Mucosa of stomach (tissue), 1 donor: ENCODE measurements around the gene PTPRA.
"Not testable (repeated sequence)": the region's sequence is repeated elsewhere in the genome, so short reads cannot be mapped to it uniquely, and the experiment has no call there.

Experiments used
- H3K27me3 ChIP-seq: one replicate; pipeline ENCODE4 v1.7.0; 2013; ENCODE audit warnings: mild to moderate bottlenecking, low read length; ENCODE audit not compliant: control insufficient read depth, insufficient read depth
- H3K36me3 ChIP-seq: one replicate; pipeline ENCODE4 v1.7.0; 2013; ENCODE audit warnings: low read length; ENCODE audit not compliant: control insufficient read depth, insufficient read depth
- H3K4me1 ChIP-seq: one replicate; pipeline ENCODE4 v1.7.0; 2013; ENCODE audit warnings: mild to moderate bottlenecking, low read length; ENCODE audit not compliant: control insufficient read depth, insufficient read depth
- H3K4me3 ChIP-seq: one replicate; pipeline ENCODE4 v1.7.0; 2013; ENCODE audit warnings: low read length
- H3K9ac ChIP-seq: one replicate; pipeline ENCODE4 v1.7.0; 2013; ENCODE audit warnings: mild to moderate bottlenecking, low read length, moderate library complexity
- H3K9me3 ChIP-seq: one replicate; pipeline ENCODE4 v1.7.0; 2013; ENCODE audit warnings: mild to moderate bottlenecking, low read length, moderate library complexity; ENCODE audit not compliant: control insufficient read depth
- donor health status: Pancreatic carcinoma.

PTPRA gene

GRCh38 chr20:3068075-3068474 is 194.8 kb downstream of the PTPRA start:
- Histone ChIP-seq H3K9ac (no peak overlapping the region), H3K4me1 (peaks cover 12% of the 10 kb centered on the region), H3K27me3 (peaks cover 16% of the 10 kb centered on the region), H3K9me3 (no peaks in the 10 kb centered on the region), H3K36me3 (no peaks in the 10 kb centered on the region), H3K4me3 (no peak overlapping the region)

- no peaks in the 10 kb centered on the region for H3K36me3 ChIP-seq
- peaks cover 18% of the 10 kb centered on the region for H3K27me3 ChIP-seq
- H3K9me3 ChIP-seq: no peaks in the 10 kb centered on the region
- peaks cover 12% of the 10 kb centered on the region for H3K4me1 ChIP-seq
- H3K4me3 ChIP-seq: no peak overlapping the region
- no peak overlapping the region for H3K9ac ChIP-seq
These were observed 196.0 kb downstream of the PTPRA start for GRCh38 chr20:3068986-3069900.

- peaks cover 16% of the 10 kb centered on the region for H3K4me1 ChIP-seq
- H3K4me3 ChIP-seq: no peak overlapping the region
- H3K9me3 ChIP-seq: no peaks in the 10 kb centered on the region
- peaks cover 18% of the 10 kb centered on the region for H3K27me3 ChIP-seq
- H3K9ac ChIP-seq: no peak overlapping the region
- no peaks in the 10 kb centered on the region for H3K36me3 ChIP-seq
These were observed 197.4 kb downstream of the PTPRA start for GRCh38 chr20:3070725-3071124.

DNA sequence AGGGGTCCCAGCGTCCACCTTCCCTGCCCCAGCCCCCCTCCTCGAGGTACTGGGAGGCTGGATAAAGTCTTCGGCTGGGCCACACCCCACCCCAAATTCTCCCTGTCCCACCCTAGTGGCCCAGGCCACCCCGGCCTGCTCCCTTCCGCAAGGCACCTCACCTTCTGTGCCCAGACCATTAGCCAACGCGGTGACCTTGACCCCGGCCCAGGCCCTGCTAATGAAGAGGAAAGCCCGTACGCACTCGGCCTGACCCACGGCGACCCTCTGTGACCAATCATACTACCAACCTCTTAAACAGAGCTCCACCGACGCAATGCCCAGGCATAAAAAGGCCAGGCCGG is 198.0 kb downstream of the PTPRA start:
- no peak overlapping the region for H3K4me3 ChIP-seq
- no peak overlapping the region for H3K9ac ChIP-seq
- H3K9me3 ChIP-seq: no peaks in the 10 kb centered on the region
- H3K4me1 ChIP-seq: peaks cover 16% of the 10 kb centered on the region
- H3K27me3 ChIP-seq: peaks cover 18% of the 10 kb centered on the region
- H3K36me3 ChIP-seq: no peaks in the 10 kb centered on the region

- peaks cover 18% of the 10 kb centered on the region for H3K27me3 ChIP-seq
- H3K4me1 ChIP-seq: peaks cover 16% of the 10 kb centered on the region
- H3K9me3 ChIP-seq: no peaks in the 10 kb centered on the region
- H3K9ac ChIP-seq: no peak within 1 kb of the TSS
- H3K4me3 ChIP-seq: no peak within 1 kb of the TSS
- H3K36me3 ChIP-seq: no peaks in the 10 kb centered on the region
These were observed 198.6 kb downstream of the PTPRA start, which contains the start of gene OXT for GRCh38 chr20:3071610-3072529. OXT (plus strand) TSS chr20:3071620; CDS start chr20:3071656, 36 bp downstream.

DNA sequence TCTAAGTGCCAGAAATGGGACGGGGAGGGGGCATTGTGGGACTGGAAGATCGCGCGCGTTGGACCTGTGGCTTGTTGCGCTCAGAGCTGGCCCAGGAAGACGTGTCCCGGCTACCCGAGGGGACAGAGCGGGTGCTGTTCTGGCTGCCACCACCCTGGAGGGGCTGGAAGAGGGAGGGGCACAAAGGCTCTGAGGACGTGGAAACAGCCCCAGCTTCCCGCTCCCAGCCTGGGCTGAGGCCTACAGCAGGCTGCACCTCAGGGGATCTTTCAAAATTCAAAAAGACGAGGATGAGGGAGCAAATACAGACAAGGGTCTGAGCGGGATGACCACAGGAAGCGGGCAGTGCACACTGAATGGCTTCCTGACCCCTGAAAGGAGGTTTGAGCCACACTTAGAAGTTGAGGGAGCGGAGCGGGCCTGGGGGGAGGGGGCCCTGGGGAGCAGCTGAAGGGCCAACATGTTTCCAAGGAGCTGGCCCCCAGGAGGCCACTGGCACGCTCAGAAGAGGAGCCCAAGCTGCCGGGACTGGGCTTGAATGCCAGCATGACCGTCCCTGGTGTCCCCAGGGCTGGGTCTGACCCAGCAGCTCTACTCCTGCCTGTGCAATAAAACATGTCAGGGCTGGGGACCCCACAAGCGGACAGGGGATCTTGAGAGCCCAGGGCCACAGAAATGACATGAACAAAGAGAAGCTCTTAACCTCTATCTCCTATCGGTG is 199.4 kb downstream of the PTPRA start:
- no peak overlapping the region for H3K9ac ChIP-seq
- H3K4me1 ChIP-seq: peaks cover 16% of the 10 kb centered on the region
- H3K4me3 ChIP-seq: no peak overlapping the region
- H3K27me3 ChIP-seq: peaks cover 18% of the 10 kb centered on the region
- no peaks in the 10 kb centered on the region for H3K36me3 ChIP-seq
- no peaks in the 10 kb centered on the region for H3K9me3 ChIP-seq

- peaks cover 18% of the 10 kb centered on the region for H3K27me3 ChIP-seq
- peaks cover 16% of the 10 kb centered on the region for H3K4me1 ChIP-seq
- not testable (repeated sequence) for H3K4me3 ChIP-seq, H3K36me3 ChIP-seq, H3K9me3 ChIP-seq, H3K9ac ChIP-seq
These were observed 200.0 kb downstream of the PTPRA start for GRCh38 chr20:3073251-3073643.

GRCh38 chr20:3074812-3075211 is 201.5 kb downstream of the PTPRA start:
- Histone ChIP-seq H3K27me3 (peaks cover 18% of the 10 kb centered on the region), H3K4me3 (no peak overlapping the region), H3K9ac (no peak overlapping the region), H3K9me3 (no peaks in the 10 kb centered on the region), H3K4me1 (peaks cover 16% of the 10 kb centered on the region), H3K36me3 (no peaks in the 10 kb centered on the region)

GRCh38 chr20:3075315-3075714 is 202.0 kb downstream of the PTPRA start:
- not testable (repeated sequence) for H3K4me3 ChIP-seq, H3K9me3 ChIP-seq, H3K36me3 ChIP-seq, H3K9ac ChIP-seq
- Histone ChIP-seq H3K27me3 (peaks cover 18% of the 10 kb centered on the region), H3K4me1 (peaks cover 16% of the 10 kb centered on the region)

DNA sequence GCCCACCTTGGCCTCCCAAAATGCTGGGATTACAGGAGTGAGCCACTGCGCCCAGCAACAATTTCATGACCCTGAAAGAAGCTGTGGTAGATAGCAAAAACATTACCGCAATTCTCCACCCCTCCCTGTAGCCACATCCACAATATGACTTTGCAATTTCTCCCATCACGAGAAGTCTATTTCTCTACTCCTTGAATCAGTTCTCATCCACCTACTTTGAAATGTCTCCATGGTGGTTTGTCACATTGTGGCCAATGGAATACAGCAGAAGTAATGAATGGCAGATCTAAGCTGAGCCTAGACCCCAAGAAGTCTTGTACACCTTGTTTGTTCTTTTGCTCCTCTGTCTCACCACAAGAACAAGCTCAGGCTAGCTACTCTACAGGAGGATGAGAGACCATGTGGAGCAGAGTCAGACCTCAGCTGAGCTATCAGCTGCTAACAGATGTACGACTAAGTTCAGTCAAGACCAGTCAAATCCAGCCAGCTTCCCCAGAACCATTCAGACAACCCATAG is 204.4 kb downstream of the PTPRA start:
- Histone ChIP-seq H3K4me3 (no peak overlapping the region), H3K9ac (no peak overlapping the region), H3K27me3 (peaks cover 27% of the 10 kb centered on the region), H3K9me3 (no peaks in the 10 kb centered on the region), H3K36me3 (no peaks in the 10 kb centered on the region), H3K4me1 (peaks cover 9% of the 10 kb centered on the region)

DNA sequence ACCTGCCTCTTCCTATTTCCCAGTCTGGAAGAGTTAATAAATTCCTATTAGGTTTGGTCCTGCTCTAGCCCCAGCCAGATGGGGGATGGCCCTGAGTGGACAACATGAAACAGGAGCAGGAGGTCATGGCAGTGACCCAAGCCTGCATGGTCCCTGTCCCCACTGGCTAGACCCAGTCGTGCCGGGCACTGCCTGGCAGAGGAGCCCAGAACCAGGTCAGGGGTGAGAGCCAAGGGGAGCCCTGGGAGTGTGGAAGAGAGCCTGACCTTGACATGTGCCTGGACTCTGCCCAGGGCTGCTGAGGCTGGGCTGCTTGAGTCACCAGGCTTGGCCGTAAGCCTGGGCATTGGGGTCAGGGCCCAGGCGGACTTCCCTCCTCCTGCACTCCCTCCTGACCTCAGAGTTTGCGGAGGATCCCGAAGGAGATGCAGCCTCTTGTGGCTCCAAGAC is 207.7 kb downstream of the PTPRA start:
- H3K4me1 ChIP-seq: peaks cover 4% of the 10 kb centered on the region
- peaks cover 44% of the 10 kb centered on the region for H3K27me3 ChIP-seq
- H3K9ac ChIP-seq: no peak overlapping the region

More for the DNA sequence above, 207.7 kb downstream of the PTPRA start:
- no peak overlapping the region for H3K4me3 ChIP-seq
- H3K9me3 ChIP-seq: no peaks in the 10 kb centered on the region
- H3K36me3 ChIP-seq: no peaks in the 10 kb centered on the region
